HG02763 (cell line): Measurements from ENCODE around the gene KCNH6.

Experiments used
- ATAC-seq: cut with Tn5 transposase; IDR thresholded peaks from one replicate; pipeline ENCODE4 v1.9.1; 2021; ENCODE audit warnings: mild to moderate bottlenecking, moderate library complexity; ENCODE audit not compliant: unreplicated experiment

The KCNH6 gene, protein sequence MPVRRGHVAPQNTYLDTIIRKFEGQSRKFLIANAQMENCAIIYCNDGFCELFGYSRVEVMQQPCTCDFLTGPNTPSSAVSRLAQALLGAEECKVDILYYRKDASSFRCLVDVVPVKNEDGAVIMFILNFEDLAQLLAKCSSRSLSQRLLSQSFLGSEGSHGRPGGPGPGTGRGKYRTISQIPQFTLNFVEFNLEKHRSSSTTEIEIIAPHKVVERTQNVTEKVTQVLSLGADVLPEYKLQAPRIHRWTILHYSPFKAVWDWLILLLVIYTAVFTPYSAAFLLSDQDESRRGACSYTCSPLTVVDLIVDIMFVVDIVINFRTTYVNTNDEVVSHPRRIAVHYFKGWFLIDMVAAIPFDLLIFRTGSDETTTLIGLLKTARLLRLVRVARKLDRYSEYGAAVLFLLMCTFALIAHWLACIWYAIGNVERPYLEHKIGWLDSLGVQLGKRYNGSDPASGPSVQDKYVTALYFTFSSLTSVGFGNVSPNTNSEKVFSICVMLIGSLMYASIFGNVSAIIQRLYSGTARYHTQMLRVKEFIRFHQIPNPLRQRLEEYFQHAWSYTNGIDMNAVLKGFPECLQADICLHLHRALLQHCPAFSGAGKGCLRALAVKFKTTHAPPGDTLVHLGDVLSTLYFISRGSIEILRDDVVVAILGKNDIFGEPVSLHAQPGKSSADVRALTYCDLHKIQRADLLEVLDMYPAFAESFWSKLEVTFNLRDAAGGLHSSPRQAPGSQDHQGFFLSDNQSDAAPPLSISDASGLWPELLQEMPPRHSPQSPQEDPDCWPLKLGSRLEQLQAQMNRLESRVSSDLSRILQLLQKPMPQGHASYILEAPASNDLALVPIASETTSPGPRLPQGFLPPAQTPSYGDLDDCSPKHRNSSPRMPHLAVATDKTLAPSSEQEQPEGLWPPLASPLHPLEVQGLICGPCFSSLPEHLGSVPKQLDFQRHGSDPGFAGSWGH

DNA sequence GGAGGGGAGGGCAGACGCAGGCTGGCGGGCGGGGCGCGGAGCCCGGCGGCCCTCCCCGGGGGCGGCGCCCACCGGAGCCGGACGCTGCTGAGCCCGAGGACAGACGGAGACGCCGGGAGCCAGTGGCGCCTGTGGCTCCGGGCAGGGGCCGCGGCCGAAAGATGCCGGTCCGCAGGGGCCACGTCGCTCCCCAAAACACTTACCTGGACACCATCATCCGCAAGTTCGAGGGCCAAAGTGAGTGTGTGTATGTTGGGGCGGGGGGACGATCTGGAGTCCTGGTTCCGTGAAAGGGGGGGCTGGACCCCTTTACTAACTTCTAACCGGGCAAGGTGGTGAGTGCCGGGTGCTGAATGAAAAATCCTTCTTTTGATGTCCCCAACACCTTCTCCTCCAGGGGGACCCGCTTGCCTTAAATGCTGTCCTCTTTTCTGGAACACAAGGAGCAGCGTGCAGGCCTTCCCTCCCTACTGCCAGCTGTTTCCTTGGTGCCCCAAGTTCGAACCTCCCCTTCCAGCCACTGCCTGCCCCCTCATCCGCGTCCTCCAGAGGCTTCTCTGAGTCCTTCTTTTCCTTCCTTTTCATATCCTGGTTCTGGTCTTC is at the start of gene KCNH6:
KCNH6 (plus strand) TSS at position 106 of the 603 bp plus-strand sequence; CDS start at position 162, 56 bp downstream.
- no peak for ATAC-seq

DNA sequence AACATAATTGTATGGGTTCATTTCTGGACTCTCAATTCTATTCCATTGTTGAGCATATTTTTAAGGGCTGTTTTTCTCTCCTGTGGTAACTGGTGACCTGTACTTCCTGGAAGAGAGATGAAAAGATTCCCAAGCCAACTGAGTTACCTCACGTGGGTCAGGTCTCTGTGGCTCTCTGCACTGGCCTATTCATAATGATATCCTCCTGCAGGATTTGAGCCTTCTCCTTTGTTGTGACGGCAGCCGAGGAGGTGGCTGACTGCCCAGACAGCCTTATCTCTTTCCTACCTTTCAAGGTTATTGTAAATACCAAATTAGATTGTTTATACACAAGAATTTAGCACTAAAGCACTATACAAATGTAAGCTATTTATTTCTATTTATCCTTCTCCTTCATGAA is 49.0 kb upstream of the KCNH6 start:
- no peak for ATAC-seq

DNA sequence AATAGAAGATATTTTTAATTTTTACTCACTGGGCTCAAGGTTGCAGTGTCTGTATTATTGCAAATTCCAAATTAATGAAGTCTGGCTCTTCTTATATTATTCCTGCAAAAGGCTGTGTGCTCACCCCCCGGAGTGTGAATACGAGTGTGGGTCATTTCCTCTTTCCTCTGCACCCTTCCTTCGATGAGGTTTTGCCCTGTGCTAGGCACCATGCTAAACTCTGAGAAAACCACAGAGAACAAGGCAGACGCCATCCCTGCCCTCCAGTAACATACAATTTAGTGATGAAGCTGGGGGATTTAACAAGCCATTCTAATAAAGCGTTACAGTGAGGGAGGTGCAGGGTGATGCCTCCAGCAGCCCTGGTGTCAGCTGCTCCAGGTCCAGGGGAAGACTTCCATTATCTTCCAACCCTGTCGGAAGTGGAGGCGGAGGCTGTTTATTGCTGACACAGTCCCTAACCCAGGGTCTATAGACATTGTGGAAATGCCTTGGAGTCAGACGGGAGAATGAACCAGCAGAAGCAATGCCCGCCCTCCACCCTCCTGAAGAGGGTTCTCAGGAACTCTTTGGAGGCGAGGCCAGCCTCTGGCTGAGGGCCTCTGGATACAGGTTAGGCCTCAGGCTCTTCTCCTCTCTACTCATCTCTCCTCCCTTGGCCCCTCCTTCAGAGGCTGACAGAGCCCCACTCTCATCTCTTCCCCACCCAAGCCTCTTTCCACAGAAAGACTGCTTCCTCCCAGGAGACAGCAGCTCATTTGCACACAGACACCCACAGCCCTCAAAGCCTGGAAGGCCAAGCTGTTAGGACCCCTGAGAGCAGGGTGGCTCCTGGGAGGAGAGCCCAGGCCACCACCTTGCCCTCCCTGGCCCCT is 48.3 kb upstream of the KCNH6 start:
- ATAC-seq = no peak

DNA sequence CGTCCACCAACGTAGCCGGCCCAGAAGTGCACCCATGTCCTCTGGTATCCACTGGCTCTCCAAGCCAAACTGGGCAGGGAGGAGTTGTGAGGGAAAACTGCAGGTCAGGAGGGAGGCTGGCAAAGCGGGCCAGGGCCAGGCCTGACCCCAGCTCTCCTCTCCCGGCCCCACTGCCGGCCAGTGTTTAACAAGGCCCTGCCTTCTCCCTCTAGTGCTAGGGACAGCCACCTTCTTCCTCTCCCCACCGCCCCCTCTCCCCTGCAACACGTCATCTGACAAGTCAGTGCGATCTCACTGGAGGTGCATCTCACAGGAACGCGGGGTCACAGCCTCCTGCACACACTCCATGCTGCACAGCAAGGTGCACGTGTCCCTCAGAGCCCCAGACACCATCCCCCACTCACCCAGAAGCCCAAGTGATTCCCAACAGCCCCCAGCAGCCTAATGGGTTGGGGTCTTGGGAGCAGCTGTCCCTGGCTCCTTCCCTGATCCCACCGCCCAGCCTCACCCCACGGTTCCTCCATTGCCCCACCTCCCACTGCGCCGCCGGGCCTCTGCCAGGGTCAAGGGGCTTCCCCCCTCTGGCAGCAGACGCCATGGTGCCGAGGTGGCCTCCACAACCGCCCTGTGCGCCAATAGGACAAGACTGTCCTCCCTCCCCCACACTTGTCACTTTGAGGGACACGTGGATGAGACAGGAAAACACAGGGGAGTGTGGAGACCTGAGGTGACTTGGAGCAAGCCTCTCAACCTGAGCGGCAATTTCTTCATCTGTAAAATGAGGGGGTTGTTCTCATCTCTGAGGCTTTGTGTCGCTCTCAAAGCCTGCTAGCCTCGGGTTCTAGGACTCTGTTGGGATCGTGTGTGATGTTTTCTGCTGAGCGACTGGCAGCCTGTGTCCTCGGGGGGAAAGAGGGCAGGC is 47.4 kb upstream of the KCNH6 start:
- no peak for ATAC-seq

DNA sequence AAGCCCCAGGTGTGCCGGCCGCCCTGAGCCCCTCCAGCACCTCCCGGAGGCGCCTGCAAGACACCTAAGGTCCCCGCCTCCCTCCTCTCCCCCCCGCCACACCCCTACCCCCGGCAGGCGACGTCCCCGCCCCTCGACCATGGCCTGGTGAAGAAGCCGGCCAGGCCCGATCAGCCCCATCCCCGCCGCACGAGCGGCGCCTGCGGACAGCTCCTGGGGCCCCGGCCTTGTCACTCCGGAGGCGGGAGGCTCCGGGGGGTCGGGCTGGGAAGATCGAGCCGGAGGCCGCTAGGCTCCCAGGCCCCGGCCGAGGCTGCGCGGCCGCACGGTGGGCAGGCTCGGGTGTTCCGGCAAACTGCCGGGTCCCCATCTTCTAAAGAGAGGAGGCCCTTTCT is 46.7 kb upstream of the KCNH6 start:
- ATAC-seq = no peak

DNA sequence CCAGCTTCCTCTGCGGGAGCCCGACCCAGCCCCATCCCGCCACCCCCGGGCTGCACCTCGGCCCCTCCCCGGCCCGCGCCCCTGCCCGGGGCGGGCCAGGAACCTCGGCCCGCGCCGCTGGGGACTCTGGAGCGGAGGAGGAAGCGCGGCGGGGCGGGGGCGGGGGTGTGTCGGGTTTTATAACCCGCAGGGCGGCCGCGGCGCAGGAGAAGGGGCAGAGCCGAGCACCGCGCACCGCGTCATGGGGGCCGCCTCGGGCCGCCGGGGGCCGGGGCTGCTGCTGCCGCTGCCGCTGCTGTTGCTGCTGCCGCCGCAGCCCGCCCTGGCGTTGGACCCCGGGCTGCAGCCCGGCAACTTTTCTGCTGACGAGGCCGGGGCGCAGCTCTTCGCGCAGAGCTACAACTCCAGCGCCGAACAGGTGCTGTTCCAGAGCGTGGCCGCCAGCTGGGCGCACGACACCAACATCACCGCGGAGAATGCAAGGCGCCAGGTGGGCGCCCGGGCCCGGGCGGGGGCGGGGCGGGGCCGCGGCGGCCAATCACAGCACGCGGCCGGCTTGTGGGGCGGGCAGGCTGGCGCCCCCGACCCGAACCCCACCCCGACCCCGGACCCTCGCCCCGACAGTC is 46.2 kb upstream of the KCNH6 start, which contains the start of gene ACE:
ACE (plus strand) TSS at position 208 of the 626 bp plus-strand sequence; CDS start at position 242, 34 bp downstream.
- no peak for ATAC-seq

DNA sequence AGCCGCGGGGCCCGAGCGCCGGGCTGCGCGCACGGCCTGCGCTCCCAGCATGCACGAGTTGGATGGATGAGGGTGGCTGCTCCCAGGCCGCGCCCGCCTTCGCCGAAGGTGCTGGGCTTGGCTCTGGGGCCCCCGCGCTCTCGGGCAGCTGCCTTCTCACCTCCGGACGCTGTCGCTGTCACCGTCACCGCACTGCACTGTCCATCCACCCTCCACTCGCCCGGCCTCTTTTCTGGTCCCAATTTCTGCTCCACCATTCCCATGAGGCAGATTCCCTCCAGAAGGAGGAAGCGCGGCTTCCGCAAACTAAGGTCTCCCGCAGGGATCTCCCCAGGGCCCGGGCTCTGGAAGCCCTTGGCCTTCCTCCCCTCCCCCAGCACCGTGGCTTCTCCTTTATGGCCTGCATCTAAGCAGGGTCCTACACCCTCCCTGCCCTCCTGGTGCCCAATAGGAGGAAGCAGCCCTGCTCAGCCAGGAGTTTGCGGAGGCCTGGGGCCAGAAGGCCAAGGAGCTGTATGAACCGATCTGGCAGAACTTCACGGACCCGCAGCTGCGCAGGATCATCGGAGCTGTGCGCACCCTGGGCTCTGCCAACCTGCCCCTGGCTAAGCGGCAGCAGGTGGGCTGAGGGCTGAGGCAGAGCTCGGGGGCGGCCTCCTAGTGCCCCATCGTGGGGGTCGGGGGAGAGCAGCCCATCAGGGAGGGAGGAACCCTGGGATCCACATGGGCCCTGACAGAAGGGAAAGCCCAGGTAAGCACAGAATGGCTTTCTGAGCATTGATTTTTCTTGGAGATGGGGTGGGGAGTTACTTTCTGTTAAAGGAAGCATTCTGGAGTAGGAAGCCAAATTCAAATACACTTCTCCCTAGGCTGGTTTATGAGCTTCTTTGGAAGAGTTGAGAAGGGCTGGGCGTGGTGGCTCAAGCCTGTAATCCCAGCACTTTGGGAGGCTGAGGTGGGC is 45.4 kb upstream of the KCNH6 start:
- ATAC-seq = no peak

DNA sequence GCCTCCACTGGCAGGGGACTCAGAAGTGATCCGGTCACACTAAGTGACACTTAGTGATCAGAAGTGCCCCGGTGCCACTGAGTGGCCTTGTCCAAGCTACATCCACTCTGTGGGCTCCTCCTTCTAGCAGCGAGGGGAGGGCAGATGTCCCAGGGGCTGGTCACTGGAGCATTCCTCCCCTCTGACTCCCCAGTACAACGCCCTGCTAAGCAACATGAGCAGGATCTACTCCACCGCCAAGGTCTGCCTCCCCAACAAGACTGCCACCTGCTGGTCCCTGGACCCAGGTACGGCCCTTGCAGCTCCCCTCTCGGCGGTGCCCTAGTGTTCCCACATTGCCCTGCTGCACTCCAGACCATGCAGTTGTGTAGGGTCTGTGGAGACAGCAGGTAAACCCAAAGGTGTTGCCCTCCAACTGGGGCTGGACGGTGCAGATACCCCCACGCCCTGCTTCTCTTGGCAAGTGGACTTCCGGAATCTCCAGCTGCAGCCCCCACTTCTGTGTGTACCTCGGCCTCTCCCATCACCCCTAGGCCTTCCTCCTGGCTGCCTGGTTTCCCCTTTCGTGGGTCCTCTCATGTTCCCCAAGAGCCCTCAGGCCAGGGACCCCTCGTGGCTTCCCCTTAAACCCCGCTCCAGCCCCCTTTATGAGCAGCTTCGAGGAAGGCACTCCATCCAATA is 44.2 kb upstream of the KCNH6 start:
- ATAC-seq = no peak

DNA sequence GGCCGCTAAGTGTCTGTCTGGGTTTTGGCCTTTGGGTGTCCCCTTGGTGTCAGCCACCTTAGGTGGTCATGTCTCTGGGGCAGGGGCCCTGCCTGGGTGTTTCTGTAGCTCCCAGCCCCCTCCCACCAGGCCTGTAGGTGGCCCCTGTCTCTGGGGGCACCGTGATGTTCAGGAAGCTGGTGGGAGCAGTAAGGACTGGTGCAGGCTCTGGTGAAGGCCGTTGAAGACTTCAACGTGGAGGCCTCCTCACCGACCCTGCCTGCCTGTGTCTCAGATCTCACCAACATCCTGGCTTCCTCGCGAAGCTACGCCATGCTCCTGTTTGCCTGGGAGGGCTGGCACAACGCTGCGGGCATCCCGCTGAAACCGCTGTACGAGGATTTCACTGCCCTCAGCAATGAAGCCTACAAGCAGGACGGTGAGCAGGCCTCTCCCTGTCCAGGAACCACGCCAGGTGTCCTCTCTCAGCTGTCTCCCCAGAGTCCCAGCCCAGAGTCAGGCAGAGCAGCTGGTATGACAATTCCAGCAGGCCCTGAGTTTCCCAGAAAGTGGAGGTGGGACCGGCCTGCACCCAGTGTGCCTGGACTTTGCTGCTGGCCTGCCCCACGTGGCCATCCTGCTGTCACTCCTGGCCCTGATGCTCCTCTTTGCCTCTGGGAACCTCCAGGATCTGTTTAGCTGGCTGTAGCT is 43.5 kb upstream of the KCNH6 start:
- no peak for ATAC-seq

DNA sequence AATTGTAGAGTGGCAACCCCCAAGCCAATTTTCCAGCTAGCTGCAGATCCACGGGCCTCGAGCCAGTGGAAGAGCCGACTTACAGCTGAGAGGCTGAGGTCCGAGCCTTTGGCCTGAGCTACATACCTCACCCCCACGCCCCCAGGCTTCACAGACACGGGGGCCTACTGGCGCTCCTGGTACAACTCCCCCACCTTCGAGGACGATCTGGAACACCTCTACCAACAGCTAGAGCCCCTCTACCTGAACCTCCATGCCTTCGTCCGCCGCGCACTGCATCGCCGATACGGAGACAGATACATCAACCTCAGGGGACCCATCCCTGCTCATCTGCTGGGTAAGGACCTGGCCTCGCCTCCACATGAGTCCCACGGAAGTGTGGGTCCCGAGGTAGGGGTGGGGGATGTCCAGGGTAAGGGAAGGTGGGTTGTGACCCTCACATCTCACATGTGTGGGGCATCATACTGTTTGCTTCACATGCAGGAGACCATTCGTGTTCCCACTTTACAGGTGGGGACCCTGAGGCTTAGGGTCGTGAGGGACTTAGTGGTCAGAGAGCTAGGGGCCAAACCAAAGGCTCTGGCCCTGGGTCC is 42.9 kb upstream of the KCNH6 start:
- no peak for ATAC-seq

DNA sequence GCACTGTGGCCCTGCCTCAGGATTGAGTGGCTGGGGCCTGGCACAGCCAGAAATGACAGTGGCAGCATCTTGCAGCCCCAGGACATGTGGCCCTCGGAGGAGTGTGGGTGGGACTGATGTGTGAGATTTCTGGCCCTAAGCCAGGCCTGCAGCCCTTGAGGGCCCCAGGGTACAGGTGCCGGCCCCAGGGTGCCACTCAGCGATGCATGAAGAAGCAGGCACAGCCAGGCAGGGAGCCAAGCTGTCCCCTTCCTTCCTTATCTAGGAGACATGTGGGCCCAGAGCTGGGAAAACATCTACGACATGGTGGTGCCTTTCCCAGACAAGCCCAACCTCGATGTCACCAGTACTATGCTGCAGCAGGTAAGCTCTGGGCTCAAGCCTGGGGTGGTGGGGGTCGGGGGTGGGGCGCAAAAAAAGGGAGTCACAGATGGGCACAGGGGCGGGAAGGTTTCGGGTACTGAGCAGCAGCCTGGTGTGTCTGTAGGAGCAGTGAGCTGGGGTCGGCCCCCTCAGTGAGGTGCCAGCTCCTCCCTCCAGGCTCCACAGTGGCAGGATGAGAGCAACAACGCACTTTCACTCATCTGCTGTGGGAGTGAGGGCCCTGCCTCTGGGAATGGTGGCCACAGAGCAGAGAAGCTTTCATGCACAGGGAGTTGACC is 42.2 kb upstream of the KCNH6 start:
- ATAC-seq = no peak

DNA sequence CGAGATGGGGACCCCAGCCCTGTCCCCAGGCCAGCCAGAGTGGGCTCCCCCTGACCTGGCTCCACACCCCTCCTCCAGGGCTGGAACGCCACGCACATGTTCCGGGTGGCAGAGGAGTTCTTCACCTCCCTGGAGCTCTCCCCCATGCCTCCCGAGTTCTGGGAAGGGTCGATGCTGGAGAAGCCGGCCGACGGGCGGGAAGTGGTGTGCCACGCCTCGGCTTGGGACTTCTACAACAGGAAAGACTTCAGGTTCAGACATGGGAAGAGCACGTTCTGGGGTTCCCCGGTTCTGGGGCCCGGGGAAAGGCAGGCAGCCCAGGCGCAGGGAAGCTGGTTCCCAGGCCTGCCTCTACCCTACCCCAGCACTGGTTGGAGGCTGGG is 41.7 kb upstream of the KCNH6 start:
- no peak for ATAC-seq

DNA sequence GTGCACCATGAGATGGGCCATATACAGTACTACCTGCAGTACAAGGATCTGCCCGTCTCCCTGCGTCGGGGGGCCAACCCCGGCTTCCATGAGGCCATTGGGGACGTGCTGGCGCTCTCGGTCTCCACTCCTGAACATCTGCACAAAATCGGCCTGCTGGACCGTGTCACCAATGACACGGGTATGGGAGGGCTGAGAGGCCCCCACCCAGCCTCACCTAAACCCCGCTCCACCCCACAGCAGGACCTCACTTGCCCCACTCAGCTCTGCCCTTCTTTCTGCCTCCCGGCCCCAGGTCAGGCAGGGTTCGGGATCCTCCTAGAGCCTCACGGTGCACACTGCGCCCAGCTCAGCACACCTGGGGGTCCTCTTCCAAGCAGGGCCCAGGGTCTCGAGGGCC is 40.6 kb upstream of the KCNH6 start:
- ATAC-seq = no peak

DNA sequence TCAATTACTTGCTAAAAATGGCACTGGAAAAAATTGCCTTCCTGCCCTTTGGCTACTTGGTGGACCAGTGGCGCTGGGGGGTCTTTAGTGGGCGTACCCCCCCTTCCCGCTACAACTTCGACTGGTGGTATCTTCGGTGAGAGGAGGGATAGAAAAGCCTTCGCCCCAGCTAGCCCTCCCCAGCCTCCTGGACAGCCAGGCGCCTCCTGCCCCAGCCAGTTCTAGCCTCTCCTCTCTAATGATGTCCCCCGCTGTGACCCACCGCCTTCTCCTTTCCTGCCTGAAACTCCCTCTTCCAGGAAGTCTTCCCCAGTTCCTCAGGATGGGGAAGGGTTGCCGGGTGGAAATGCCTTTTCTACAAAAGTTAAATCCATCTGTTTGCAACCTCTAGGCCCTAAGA is 40.1 kb upstream of the KCNH6 start:
- ATAC-seq = no peak

DNA sequence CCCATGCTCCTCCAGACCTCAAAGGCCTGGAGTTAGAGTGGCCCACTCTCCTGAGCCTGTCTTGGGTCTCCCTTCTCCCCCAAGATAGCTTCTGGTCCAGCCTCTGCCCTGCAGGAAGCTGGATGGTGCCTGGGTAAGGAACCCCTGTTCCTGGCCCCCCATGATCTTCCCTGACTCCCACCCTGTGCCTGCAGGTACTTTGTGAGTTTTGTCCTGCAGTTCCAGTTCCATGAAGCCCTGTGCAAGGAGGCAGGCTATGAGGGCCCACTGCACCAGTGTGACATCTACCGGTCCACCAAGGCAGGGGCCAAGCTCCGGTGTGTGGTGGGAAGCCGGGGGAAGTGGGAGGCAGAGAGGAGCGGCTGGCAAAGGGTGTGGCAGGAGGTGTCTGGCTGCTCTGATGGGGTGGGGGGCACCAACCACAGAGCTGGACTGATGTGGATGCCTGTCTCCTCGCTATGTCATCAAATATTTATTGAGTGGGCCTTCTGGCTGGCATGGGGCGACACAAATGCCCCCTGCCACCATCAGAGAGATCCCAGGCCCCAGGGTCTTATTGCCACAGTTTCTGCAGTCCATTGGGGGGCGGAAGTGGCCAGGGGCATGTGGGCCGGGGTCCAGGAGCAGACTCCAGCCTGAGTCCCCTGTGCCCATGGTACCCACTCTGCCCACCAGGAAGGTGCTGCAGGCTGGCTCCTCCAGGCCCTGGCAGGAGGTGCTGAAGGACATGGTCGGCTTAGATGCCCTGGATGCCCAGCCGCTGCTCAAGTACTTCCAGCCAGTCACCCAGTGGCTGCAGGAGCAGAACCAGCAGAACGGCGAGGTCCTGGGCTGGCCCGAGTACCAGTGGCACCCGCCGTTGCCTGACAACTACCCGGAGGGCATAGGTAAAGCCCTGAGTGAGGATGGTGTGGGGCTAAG is 39.2 kb upstream of the KCNH6 start:
- no peak for ATAC-seq
